ENCODE measurements around the gene GFRAL.
"Not testable (repeated sequence)": the region's sequence is repeated elsewhere in the genome, so short reads cannot be mapped to it uniquely, and the experiment has no call there.

Gene GFRAL

GRCh38 chr6:55327169-55327568 lies at the start of gene GFRAL:
Gene GFRAL, plus strand, starts transcription at chr6:55327469. Its CDS starts 86 bp downstream, at chr6:55327555.
- DNase-seq: no peak

- no peak for DNase-seq
Observed at GRCh38 chr6:55277646-55278045, 49.6 kb upstream of the GFRAL start.

- DNase-seq: no peak
Observed at GRCh38 chr6:55281215-55281614, 46.1 kb upstream of the GFRAL start.

- DNase-seq: no peak
Observed at GRCh38 chr6:55282115-55282514, 45.2 kb upstream of the GFRAL start.

GRCh38 chr6:55286824-55287223 lies 40.4 kb upstream of the GFRAL start:
- DNase-seq: no peak

- no peak for DNase-seq
Observed at GRCh38 chr6:55290736-55291135, 36.5 kb upstream of the GFRAL start.

- DNase-seq: no peak
Observed at GRCh38 chr6:55293116-55293515, 34.2 kb upstream of the GFRAL start.

GRCh38 chr6:55297214-55297613 lies 30.1 kb upstream of the GFRAL start:
- DNase-seq: not testable (repeated sequence)

- DNase-seq: no peak
Observed at GRCh38 chr6:55299286-55299985, 27.8 kb upstream of the GFRAL start.

- no peak for DNase-seq
Observed at GRCh38 chr6:55304747-55305146, 22.5 kb upstream of the GFRAL start.

GRCh38 chr6:55319961-55320695 lies 7.1 kb upstream of the GFRAL start:
- no peak for DNase-seq

GRCh38 chr6:55320696-55321086 lies 6.6 kb upstream of the GFRAL start:
- no peak for DNase-seq

GRCh38 chr6:55377150-55377549 lies 49.9 kb downstream of the GFRAL start:
- DNase-seq: no peak

- DNase-seq: no peak
Observed at GRCh38 chr6:55379471-55379870, 52.2 kb downstream of the GFRAL start.

GRCh38 chr6:55379895-55380294 lies 52.6 kb downstream of the GFRAL start:
- no peak for DNase-seq

GRCh38 chr6:55388211-55388610 lies 60.9 kb downstream of the GFRAL start:
- no peak for DNase-seq

- no peak for DNase-seq
Observed at GRCh38 chr6:55395871-55396270, 68.6 kb downstream of the GFRAL start.

- DNase-seq: no peak
Observed at GRCh38 chr6:55397986-55398385, 70.7 kb downstream of the GFRAL start.

GRCh38 chr6:55399351-55399750 lies 72.1 kb downstream of the GFRAL start:
- no peak for DNase-seq

- no peak for DNase-seq
Observed at GRCh38 chr6:55405474-55406235, 78.4 kb downstream of the GFRAL start.

- no peak for DNase-seq
Observed at GRCh38 chr6:55410674-55411073, 83.4 kb downstream of the GFRAL start.

GRCh38 chr6:55423933-55424332 lies 96.7 kb downstream of the GFRAL start:
- DNase-seq: no peak

GRCh38 chr6:55433446-55434130 lies 106.3 kb downstream of the GFRAL start:
- DNase-seq: no peak

Measured in activated T-cell treated with anti-CD3 and anti-CD28 coated beads, Interleukin-2, amount 50 U/mL, for 1 hour (primary cell).